GM12873 (cell line): ENCODE results near the gene GALNT2.

Experiments used
- CTCF ChIP-seq: IDR thresholded peaks from 2 replicates; pipeline ENCODE4 v1.5.1; 2012; ENCODE audit warnings: low read depth, mild to moderate bottlenecking, moderate library complexity, low read length, control low read depth; ENCODE audit not compliant: insufficient read depth; ENCODE audit errors: missing control alignments

Gene GALNT2

GRCh38 chr1:230308039-230308438 lies 241.0 kb downstream of the GALNT2 start:
- TF ChIP-seq CTCF: no peak

GRCh38 chr1:230308821-230309220 lies 241.8 kb downstream of the GALNT2 start:
- no peak for TF ChIP-seq CTCF

GRCh38 chr1:230309646-230310177 lies 242.7 kb downstream of the GALNT2 start:
- TF ChIP-seq CTCF: no peak

- TF ChIP-seq CTCF: peak; percentile 91
These were observed 243.5 kb downstream of the GALNT2 start for GRCh38 chr1:230310381-230311163.

- no peak for TF ChIP-seq CTCF
These were observed 245.6 kb downstream of the GALNT2 start for GRCh38 chr1:230312676-230313075.

- no peak for TF ChIP-seq CTCF
These were observed 246.6 kb downstream of the GALNT2 start for GRCh38 chr1:230313453-230314141.

GRCh38 chr1:230314142-230314470 lies 247.1 kb downstream of the GALNT2 start:
- TF ChIP-seq CTCF: no peak
